Psoas muscle (tissue), 8 donors: ENCODE results near the gene GRIP1. TPM values are rescaled to one million over a fixed set of nuclear protein-coding genes. Genes with fewer than 3 reads are reported as not detected.

ENCODE experiments used
- ATAC-seq, 4 donors: fragments of 200-7000 bp; cut with Tn5 transposase; one replicate each; pipeline ENCODE4 v1.9.1; 2020; ENCODE audit warnings: moderate library complexity in 3 of 4, mild to moderate bottlenecking in 2 of 4
- DNase-seq, 2 donors: peaks; one replicate each; pipeline ENCODE4 v3.0.0-alpha.2; 2020
- H3K27ac ChIP-seq: fragments of 200-600 bp; one replicate; pipeline ENCODE4 v1.8.0; 2022
- H3K27me3 ChIP-seq, 3 donors: fragments of 200-600 bp in 1 of 3; one replicate each; pipeline versions ENCODE4 v1.6.1 to v1.8.0; 2013 to 2022; ENCODE audit warnings: low read length in 2 of 3, mild to moderate bottlenecking in 2 of 3, moderate library complexity in 1 of 3; ENCODE audit not compliant: insufficient read depth in 3 of 3
- H3K36me3 ChIP-seq, 2 donors: fragments of 200-600 bp in 1 of 2; one replicate each; pipeline versions ENCODE4 v1.6.1 to v1.8.0; 2013 to 2022; ENCODE audit warnings: low read depth in 1 of 2, mild to moderate bottlenecking in 1 of 2, moderate library complexity in 1 of 2; ENCODE audit not compliant: insufficient read depth in 1 of 2
- H3K4me1 ChIP-seq: fragments of 200-600 bp; one replicate; pipeline ENCODE4 v1.8.0; 2022
- H3K4me3 ChIP-seq: fragments of 200-600 bp; one replicate; pipeline ENCODE4 v1.8.0; 2022; ENCODE audit warnings: mild to moderate bottlenecking
- H3K9me3 ChIP-seq: fragments of 200-600 bp; one replicate; pipeline ENCODE4 v1.8.0; 2022
- WGBS, 3 donors: extraction: QIAGEN DNeasy Blood & Tissue Kit; methylation state at CpG; one replicate each; pipeline versions ENCODE4 v1.1.6 to v1.1.7; 2013; 5-methylcytosine and 5-hydroxymethylcytosine counted together
- intact Hi-C, 2 donors: fragments of 100-400 bp; cut with DNase I; formaldehyde crosslinking; loops; one replicate each; pipeline versions ENCODE4 v1.11.0 to v1.14.2; 2022
- polyA plus RNA-seq, 3 donors: library from polyadenylated mRNA; stranded (reverse); fragments of 200-250 nt; gene quantifications; one replicate each; pipeline ENCODE4 v1.2.3, GENCODE V29; 2013
- total RNA-seq, 4 donors: library from RNA; stranded (reverse); fragmentation: NEBNext Ultra II Directional in 2 of 4; extraction: Animal tissue kit (Norgen Biotek cat#: 25700) in 2 of 4; gene quantifications; one replicate each; pipeline versions ENCODE4 v1.2.1 to v1.2.4, GENCODE V29; 2021 to 2023
- TF ChIP-seq, protein P1 (sequence below): fragments of 200-600 bp; IDR thresholded peaks from one replicate; pipeline ENCODE4 v1.8.0; 2022; ENCODE audit warnings: antibody characterized with exemption
- donor health status: healthy with polysubstance abuse.
- donor health status: DM: no; HTN: no; CAD: no; lungs with moderate emphysema.
- donor health status: Bipolar disorder and iron deficiency.
- donor health status: healthy.
- donor health status: DM: yes; HTN: yes; CAD: no.
- donor health status: DM: no; HTN: no; CAD: no.
- donor health status: DM: no; HTN: no; CAD: no.
- donor health status: DM: yes; HTN: yes; CAD: no.

The GRIP1 gene
- total and polyA plus RNA-seq, 7 donors, result 0.05 to 4.1 (median 1.6) TPM

DNA sequence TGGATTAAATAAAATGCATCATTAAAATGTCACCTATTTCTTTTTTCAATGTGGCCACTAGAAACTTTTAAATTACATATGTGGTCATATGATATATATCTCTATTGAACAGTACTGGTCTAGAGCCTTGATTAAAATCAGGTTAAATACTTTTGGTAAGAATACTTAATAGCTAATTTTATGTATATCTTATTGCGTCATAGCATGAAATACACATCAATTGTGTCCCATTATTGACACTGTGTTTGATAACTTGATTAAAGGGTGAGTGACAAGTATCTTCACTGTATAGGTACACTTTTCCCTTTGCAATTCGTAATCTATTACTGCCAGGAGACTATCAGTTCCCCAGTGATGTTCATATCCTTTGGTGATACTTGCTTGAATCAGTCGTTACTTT is 381.0 kb downstream of the GRIP1 start:
- peaks cover 4% of the 10 kb centered on the region for H3K4me1 ChIP-seq
- 82 to 92% (median 84%) methylated on average over 3 of the region's 3 CpGs for WGBS, 3 donors
- no peaks in the 10 kb centered on the region for H3K36me3 ChIP-seq
- no peaks in the 10 kb centered on the region for H3K9me3 ChIP-seq
- no peak overlapping the region for H3K27ac ChIP-seq
- no peak overlapping the region for H3K4me3 ChIP-seq
- H3K27me3 ChIP-seq, result no peaks in the 10 kb centered on the region
- DNase-seq (no peak), ATAC-seq (no peak)
- TF ChIP-seq, protein P1, sequence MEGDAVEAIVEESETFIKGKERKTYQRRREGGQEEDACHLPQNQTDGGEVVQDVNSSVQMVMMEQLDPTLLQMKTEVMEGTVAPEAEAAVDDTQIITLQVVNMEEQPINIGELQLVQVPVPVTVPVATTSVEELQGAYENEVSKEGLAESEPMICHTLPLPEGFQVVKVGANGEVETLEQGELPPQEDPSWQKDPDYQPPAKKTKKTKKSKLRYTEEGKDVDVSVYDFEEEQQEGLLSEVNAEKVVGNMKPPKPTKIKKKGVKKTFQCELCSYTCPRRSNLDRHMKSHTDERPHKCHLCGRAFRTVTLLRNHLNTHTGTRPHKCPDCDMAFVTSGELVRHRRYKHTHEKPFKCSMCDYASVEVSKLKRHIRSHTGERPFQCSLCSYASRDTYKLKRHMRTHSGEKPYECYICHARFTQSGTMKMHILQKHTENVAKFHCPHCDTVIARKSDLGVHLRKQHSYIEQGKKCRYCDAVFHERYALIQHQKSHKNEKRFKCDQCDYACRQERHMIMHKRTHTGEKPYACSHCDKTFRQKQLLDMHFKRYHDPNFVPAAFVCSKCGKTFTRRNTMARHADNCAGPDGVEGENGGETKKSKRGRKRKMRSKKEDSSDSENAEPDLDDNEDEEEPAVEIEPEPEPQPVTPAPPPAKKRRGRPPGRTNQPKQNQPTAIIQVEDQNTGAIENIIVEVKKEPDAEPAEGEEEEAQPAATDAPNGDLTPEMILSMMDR, result no peak
- intact Hi-C loops, result no loop called here
